Smooth muscle cell (in vitro differentiated cells): Measurements from ENCODE around the gene TTYH1. TPM values are rescaled to one million over a fixed set of nuclear protein-coding genes. Genes with fewer than 3 reads are reported as not detected.

ENCODE experiments used
- DNase-seq: peaks from one replicate; lab custom pipeline; 2025; ENCODE audit not compliant: unreplicated experiment; lab: John Stamatoyannopoulos, UW
- H2AFZ ChIP-seq: fragments of 200-600 bp; sonication (generic); 2 replicates; pipeline ENCODE4 v1.6.0; 2016; ENCODE audit warnings: antibody characterized with exemption, low read depth, mild to moderate bottlenecking
- H3F3A ChIP-seq: fragments of 200-600 bp; sonication (generic); 2 replicates; pipeline ENCODE4 v1.6.0; 2017; ENCODE audit warnings: antibody characterized with exemption, low read depth
- H3K27ac ChIP-seq: fragments of 200-600 bp; sonication (generic); 2 replicates; pipeline ENCODE4 v1.5.1; 2016; ENCODE audit warnings: low read depth, mild to moderate bottlenecking
- H3K27me3 ChIP-seq: fragments of 200-600 bp; sonication (generic); 2 replicates; pipeline ENCODE4 v1.6.1; 2016; ENCODE audit warnings: low read depth, mild to moderate bottlenecking
- H3K36me3 ChIP-seq: fragments of 200-600 bp; sonication (generic); 2 replicates; pipeline ENCODE4 v1.5.1; 2016; ENCODE audit warnings: low read depth
- H3K4me1 ChIP-seq: fragments of 200-600 bp; sonication (generic); 2 replicates; pipeline ENCODE4 v1.5.1; 2016; ENCODE audit warnings: low read depth
- H3K4me2 ChIP-seq: fragments of 200-600 bp; sonication (generic); 2 replicates; pipeline ENCODE4 v1.6.0; 2016; ENCODE audit warnings: mild to moderate bottlenecking
- H3K4me3 ChIP-seq: fragments of 200-600 bp; sonication (generic); 2 replicates; pipeline ENCODE4 v1.5.1; 2016; ENCODE audit warnings: mild to moderate bottlenecking
- H3K79me2 ChIP-seq: fragments of 200-600 bp; sonication (generic); 2 replicates; pipeline ENCODE4 v1.6.0; 2016; ENCODE audit warnings: low read depth, mild to moderate bottlenecking
- H3K9ac ChIP-seq: fragments of 200-600 bp; sonication (generic); 2 replicates; pipeline ENCODE4 v1.6.0; 2016; ENCODE audit warnings: low read depth
- H3K9me3 ChIP-seq: fragments of 200-600 bp; sonication (generic); replicated peaks from 2 replicates; pipeline ENCODE4 v1.5.1; 2016; ENCODE audit warnings: low read depth
- H4K20me1 ChIP-seq: fragments of 200-600 bp; sonication (generic); 2 replicates; pipeline ENCODE4 v1.6.0; 2016; ENCODE audit warnings: low read depth
- CTCF ChIP-seq: fragments of 200-600 bp; sonication (generic); IDR thresholded peaks from 2 replicates; pipeline ENCODE4 v1.5.1; 2017; ENCODE audit warnings: borderline replicate concordance, mild to moderate bottlenecking, antibody characterized with exemption; ENCODE audit not compliant: insufficient read depth, poor library complexity, severe bottlenecking
- WGBS: methylation state at CpG from one replicate; pipeline ENCODE4 v1.1.7; 2016; ENCODE audit warnings: low lambda C conversion rate; 5-methylcytosine and 5-hydroxymethylcytosine counted together
- polyA plus RNA-seq: library from polyadenylated mRNA; unstranded; fragments of >200 nt; fragmentation: Nextera tagmentation; extraction: Ambion mirVana; gene quantifications from 2 replicates; pipeline ENCODE4 v1.2.1, GENCODE V29; 2016
- total RNA-seq: library from RNA; depleted of rRNA; stranded (reverse); fragments of >200 nt; gene quantifications from 2 replicates; pipeline ENCODE4 v1.2.3, GENCODE V29; 2014

TTYH1 gene
- total and polyA plus RNA-seq, 2 experiments from 2014 or later = 0.40 to 0.65 TPM

- H3K79me2 ChIP-seq = no peaks in the 10 kb centered on the region
- H3K4me2 ChIP-seq = no peak overlapping the region
- H3K9me3 ChIP-seq = no peaks in the 10 kb centered on the region
- WGBS = 92% methylated on average over 8 of the region's 16 CpGs
- peaks cover 53% of the 10 kb centered on the region for H4K20me1 ChIP-seq
- H3K36me3 ChIP-seq = no peaks in the 10 kb centered on the region
- no peak overlapping the region for H3K27ac ChIP-seq
- H3K27me3 ChIP-seq = no peaks in the 10 kb centered on the region
- peaks cover 10% of the 10 kb centered on the region for H3K4me1 ChIP-seq
- no peak overlapping the region for H3K4me3 ChIP-seq
- no peak for TF ChIP-seq CTCF
- H3F3A ChIP-seq = no peaks in the 10 kb centered on the region
- DNase-seq = no peak
- H3K9ac ChIP-seq = no peak overlapping the region
- no peak overlapping the region for H2AFZ ChIP-seq
Measured at GRCh38 chr19:54435551-54436016, 20.3 kb downstream of the TTYH1 start.

- H3K9me3 ChIP-seq = no peaks in the 10 kb centered on the region
- DNase-seq = no peak
- H3F3A ChIP-seq = no peaks in the 10 kb centered on the region
- H3K27me3 ChIP-seq = no peaks in the 10 kb centered on the region
- peaks cover 8% of the 10 kb centered on the region for H3K4me1 ChIP-seq
- no peaks in the 10 kb centered on the region for H3K36me3 ChIP-seq
- H2AFZ ChIP-seq = no peak overlapping the region
- H3K4me2 ChIP-seq = no peak overlapping the region
- no peaks in the 10 kb centered on the region for H3K79me2 ChIP-seq
- H3K9ac ChIP-seq = no peak overlapping the region
- H3K4me3 ChIP-seq = no peak overlapping the region
- 72% methylated on average over 11 of the region's 15 CpGs for WGBS
- TF ChIP-seq CTCF = no peak
- peaks cover 58% of the 10 kb centered on the region for H4K20me1 ChIP-seq
- no peak overlapping the region for H3K27ac ChIP-seq
Measured at GRCh38 chr19:54436031-54436523, 20.8 kb downstream of the TTYH1 start.

- peaks cover 5% of the 10 kb centered on the region for H3K79me2 ChIP-seq
- peaks cover 8% of the 10 kb centered on the region for H3K4me1 ChIP-seq
- H3K9me3 ChIP-seq = no peaks in the 10 kb centered on the region
- H3K4me2 ChIP-seq = no peak overlapping the region
- no peak overlapping the region for H2AFZ ChIP-seq
- no peaks in the 10 kb centered on the region for H3K27me3 ChIP-seq
- no peak overlapping the region for H3K4me3 ChIP-seq
- no peak for TF ChIP-seq CTCF
- H3F3A ChIP-seq = no peaks in the 10 kb centered on the region
- 96% methylated on average over 10 of the region's 10 CpGs for WGBS
- no peak for DNase-seq
- H3K9ac ChIP-seq = no peak overlapping the region
- no peak overlapping the region for H3K27ac ChIP-seq
- H4K20me1 ChIP-seq = peaks cover 61% of the 10 kb centered on the region
- no peaks in the 10 kb centered on the region for H3K36me3 ChIP-seq
Measured at GRCh38 chr19:54436628-54437252, 21.5 kb downstream of the TTYH1 start.

- no peak overlapping the region for H3K4me2 ChIP-seq
- no peak overlapping the region for H3K27ac ChIP-seq
- WGBS = 63% methylated on average over 15 of the region's 15 CpGs
- no peak for DNase-seq
- H2AFZ ChIP-seq = no peak overlapping the region
- H3F3A ChIP-seq = no peaks in the 10 kb centered on the region
- peaks cover 10% of the 10 kb centered on the region for H3K79me2 ChIP-seq
- peaks cover 66% of the 10 kb centered on the region for H4K20me1 ChIP-seq
- peaks cover 8% of the 10 kb centered on the region for H3K4me1 ChIP-seq
- H3K9me3 ChIP-seq = no peaks in the 10 kb centered on the region
- H3K36me3 ChIP-seq = no peaks in the 10 kb centered on the region
- TF ChIP-seq CTCF = peak; percentile 39
- H3K4me3 ChIP-seq = no peak overlapping the region
- H3K9ac ChIP-seq = no peak overlapping the region
- H3K27me3 ChIP-seq = no peaks in the 10 kb centered on the region
Measured at GRCh38 chr19:54439174-54439851, 24.0 kb downstream of the TTYH1 start.
